ENCODE measurements around the gene GPSM1. TPM values are rescaled to one million over a fixed set of nuclear protein-coding genes. Genes with fewer than 3 reads are reported as not detected.
"Not testable (repeated sequence)": the region's sequence is repeated elsewhere in the genome, so short reads cannot be mapped to it uniquely, and the experiment has no call there.

The GPSM1 gene
- total RNA-seq, 1 donor from 2014 or later: 1.9 TPM

DNA sequence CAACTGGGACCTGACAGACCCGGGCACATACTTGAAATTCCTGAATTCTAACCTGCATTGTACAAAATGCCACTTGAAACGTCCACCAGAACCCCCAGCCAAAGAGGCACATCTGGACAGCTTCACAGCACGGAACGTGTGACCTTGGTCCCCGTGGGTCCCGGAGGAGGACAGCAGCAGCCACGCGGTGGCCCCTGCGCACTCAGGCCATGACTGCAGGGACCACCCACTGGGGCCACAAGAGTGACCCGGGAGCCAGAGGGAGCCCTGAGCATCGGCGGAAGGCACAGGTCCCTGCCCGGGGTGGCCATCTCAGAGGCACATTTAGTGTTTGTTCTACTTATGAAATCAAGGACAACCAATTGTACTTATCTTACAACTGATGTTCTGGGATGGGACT lies 74.7 kb downstream of the GPSM1 start:
- H3K36me3 Mint-ChIP-seq (ENCODE audit: low read depth): peaks cover 49% of the 10 kb centered on the region
- intact Hi-C loops (cut with micrococcal nuclease): loop anchor here (5.0 to 10.0 kb wide), 2 partner anchors 157 to 285 kb away; partner anchors contain the start of genes QSOX2 and TMEM250
- TF ChIP-seq, protein P1, sequence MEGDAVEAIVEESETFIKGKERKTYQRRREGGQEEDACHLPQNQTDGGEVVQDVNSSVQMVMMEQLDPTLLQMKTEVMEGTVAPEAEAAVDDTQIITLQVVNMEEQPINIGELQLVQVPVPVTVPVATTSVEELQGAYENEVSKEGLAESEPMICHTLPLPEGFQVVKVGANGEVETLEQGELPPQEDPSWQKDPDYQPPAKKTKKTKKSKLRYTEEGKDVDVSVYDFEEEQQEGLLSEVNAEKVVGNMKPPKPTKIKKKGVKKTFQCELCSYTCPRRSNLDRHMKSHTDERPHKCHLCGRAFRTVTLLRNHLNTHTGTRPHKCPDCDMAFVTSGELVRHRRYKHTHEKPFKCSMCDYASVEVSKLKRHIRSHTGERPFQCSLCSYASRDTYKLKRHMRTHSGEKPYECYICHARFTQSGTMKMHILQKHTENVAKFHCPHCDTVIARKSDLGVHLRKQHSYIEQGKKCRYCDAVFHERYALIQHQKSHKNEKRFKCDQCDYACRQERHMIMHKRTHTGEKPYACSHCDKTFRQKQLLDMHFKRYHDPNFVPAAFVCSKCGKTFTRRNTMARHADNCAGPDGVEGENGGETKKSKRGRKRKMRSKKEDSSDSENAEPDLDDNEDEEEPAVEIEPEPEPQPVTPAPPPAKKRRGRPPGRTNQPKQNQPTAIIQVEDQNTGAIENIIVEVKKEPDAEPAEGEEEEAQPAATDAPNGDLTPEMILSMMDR (IDR thresholded peaks at IDR 0.05): no peak
- peak overlapping the region; percentile 56 for H3K27ac Mint-ChIP-seq
- CTCF ChIA-PET: interaction anchor here (1.5 kb wide), 3 partner anchors 10 to 39 kb away, joined by 3 to 8 read pairs (median 4); partner anchors contain the start of gene DNLZ
- DNase-seq: no peak
- POLR2A ChIA-PET: interaction anchor here (1.7 to 2.8 kb wide), 2 partner anchors 8 to 39 kb away, joined by 10 to 14 read pairs; partner anchors contain the start of gene DNLZ
- ATAC-seq (ENCODE audit: low read depth): no peak
- H3K4me1 Mint-ChIP-seq: peaks cover 54% of the 10 kb centered on the region
- no peaks in the 10 kb centered on the region for H3K27me3 Mint-ChIP-seq
- H3K4me3 Mint-ChIP-seq: no peak overlapping the region
- no peaks in the 10 kb centered on the region for H3K9me3 Mint-ChIP-seq

DNA sequence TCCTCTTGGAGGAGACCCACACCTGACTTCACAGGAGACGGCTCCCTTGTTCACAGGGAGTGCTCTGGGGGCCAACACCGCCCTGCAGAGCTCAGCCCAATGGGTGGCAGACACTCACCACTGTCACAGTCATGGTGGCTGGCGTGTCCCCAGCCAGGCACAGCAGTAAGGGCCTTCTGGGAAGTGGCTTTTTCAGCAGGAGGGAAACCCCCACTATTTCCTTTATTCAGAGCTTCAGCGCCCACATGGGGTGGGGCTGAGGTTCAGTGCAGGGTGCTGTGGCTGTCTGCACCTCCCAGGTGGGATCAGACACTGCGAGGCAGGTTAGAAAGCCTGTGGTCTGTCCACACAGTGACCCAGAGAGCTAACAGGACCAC lies 76.2 kb downstream of the GPSM1 start:
- DNase-seq (peak; percentile 37), ATAC-seq (ENCODE audit: low read depth) (peak; percentile 73)
- peaks cover 59% of the 10 kb centered on the region for H3K4me1 Mint-ChIP-seq
- H3K4me3 Mint-ChIP-seq: peak overlapping the region; percentile 35
- intact Hi-C loops (cut with micrococcal nuclease): loop anchor here (5.0 to 10.0 kb wide), 2 partner anchors 159 to 286 kb away; partner anchors contain the start of genes QSOX2 and TMEM250
- ChIA-PET CTCF (no interaction called here), POLR2A (interaction anchor here (1.0 to 2.0 kb wide), 5 partner anchors 10 to 837 kb away, joined by 3 to 9 read pairs (median 4); partner anchors contain the start of gene DNLZ)
- H3K27ac Mint-ChIP-seq: peak overlapping the region; percentile 85
- peaks cover 48% of the 10 kb centered on the region for H3K36me3 Mint-ChIP-seq (ENCODE audit: low read depth)
- no peaks in the 10 kb centered on the region for H3K27me3 Mint-ChIP-seq
- TF ChIP-seq, protein P1 (IDR thresholded peaks at IDR 0.05): no peak
- H3K9me3 Mint-ChIP-seq: no peaks in the 10 kb centered on the region

DNA sequence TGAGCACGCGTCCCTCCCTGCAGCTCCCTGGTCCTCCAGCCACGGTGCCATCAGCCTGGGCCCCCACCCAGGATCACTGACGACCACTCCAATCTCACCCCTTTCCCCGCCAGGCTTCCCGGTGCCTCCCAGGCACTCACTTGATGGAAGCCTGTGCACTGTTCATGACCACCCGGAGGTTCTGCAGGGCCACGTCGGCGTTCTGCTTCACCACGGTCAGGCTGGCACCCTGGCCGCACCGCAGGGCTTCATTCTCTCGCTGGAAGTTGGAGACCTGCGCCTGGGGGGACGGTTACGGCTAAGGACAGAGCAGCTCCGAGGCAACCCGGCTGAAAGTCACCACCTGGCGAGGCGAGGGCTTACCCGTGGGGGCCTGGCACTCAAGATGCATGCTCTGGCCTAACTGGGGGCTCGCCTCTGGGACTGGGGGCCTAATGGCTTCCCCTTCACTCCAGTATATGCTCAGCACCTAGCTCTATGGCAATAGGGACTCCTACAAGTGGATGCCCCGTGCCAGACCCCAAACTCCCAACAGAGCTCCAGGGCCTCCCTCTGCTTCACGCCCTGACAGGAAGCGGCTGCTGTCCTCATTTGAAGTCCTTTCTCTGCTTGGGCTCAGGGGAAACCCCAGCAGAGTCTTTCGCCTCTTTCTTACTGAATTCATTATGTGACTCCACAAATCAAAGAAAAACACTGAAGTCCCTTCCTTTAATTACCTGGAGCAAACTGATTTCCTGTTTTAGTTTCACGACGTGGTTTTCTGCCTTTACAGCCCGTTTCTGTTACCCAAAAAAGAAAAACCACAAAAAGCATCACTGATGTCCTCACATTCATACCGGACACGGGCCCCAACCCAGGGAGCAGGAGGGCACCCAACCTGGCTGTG lies 76.8 kb downstream of the GPSM1 start:
- peaks cover 59% of the 10 kb centered on the region for H3K4me1 Mint-ChIP-seq
- peak overlapping the region; percentile 52 for H3K4me3 Mint-ChIP-seq
- TF ChIP-seq, protein P1 (IDR thresholded peaks at IDR 0.05): no peak
- ChIA-PET CTCF (no interaction called here), POLR2A (interaction anchor here (0.5 to 2.0 kb wide), 7 partner anchors 9 to 836 kb away, joined by 3 to 9 read pairs (median 4); partner anchors contain the start of gene DNLZ)
- no peaks in the 10 kb centered on the region for H3K27me3 Mint-ChIP-seq
- peaks cover 50% of the 10 kb centered on the region for H3K36me3 Mint-ChIP-seq (ENCODE audit: low read depth)
- intact Hi-C loops (cut with micrococcal nuclease): loop anchor here (5.0 to 10.0 kb wide), 2 partner anchors 159 to 287 kb away; partner anchors contain the start of genes QSOX2 and TMEM250
- DNase-seq (no peak), ATAC-seq (ENCODE audit: low read depth) (peak; percentile 18)
- H3K9me3 Mint-ChIP-seq: no peaks in the 10 kb centered on the region
- peak overlapping the region; percentile 85 for H3K27ac Mint-ChIP-seq

DNA sequence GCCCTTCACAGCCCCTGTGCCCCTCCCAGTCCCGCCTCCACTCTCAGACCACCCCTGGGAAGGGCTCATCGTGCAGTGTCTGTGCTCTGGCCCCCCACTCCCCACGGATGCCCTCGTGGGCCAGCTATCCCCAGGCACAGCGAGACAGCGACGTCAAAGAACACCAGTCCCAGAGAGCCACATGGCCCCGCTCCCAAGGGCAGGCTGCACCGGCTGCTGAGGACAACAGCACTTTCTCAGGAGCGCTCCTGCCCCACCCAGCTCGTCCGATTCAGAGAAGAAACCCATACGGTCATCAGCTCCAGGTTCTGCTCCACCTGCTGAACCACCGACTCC lies 77.4 kb downstream of the GPSM1 start:
- DNase-seq (no peak), ATAC-seq (ENCODE audit: low read depth) (no peak)
- H3K27me3 Mint-ChIP-seq: no peaks in the 10 kb centered on the region
- H3K27ac Mint-ChIP-seq: peak overlapping the region; percentile 85
- TF ChIP-seq, protein P1 (IDR thresholded peaks at IDR 0.05): no peak
- ChIA-PET CTCF (no interaction called here), POLR2A (interaction anchor here (0.5 to 2.0 kb wide), 6 partner anchors 34 to 836 kb away, joined by 3 to 9 read pairs (median 5); partner anchors contain the start of gene DNLZ)
- peaks cover 49% of the 10 kb centered on the region for H3K36me3 Mint-ChIP-seq (ENCODE audit: low read depth)
- no peaks in the 10 kb centered on the region for H3K9me3 Mint-ChIP-seq
- peak overlapping the region; percentile 52 for H3K4me3 Mint-ChIP-seq
- peaks cover 63% of the 10 kb centered on the region for H3K4me1 Mint-ChIP-seq
- intact Hi-C loops (cut with micrococcal nuclease): loop anchor here (5.0 to 10.0 kb wide), 2 partner anchors 160 to 287 kb away; partner anchors contain the start of genes QSOX2 and TMEM250

DNA sequence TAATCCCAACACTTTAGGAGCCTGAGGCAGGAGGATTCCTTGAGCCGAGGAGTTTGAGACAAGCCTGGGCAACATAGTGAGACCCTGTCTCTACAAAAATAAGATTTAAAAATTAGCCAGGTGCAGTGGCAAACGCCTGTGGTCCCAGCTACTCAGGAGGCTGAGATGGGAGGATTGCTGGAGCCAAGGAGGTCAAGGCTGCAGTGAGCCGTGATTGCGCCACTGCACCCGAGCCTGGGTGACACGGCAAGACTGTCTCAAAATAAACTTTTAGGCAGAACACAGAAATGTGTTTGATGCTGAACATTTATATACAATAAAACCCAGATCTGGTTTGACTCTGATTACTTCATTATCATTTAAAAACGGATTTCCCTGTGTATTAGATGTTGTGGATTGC lies 78.1 kb downstream of the GPSM1 start:
- peak overlapping the region; percentile 85 for H3K27ac Mint-ChIP-seq
- ATAC-seq (ENCODE audit: low read depth): no peak
- intact Hi-C loops (cut with micrococcal nuclease): loop anchor here (10.0 kb wide), 1 partner anchor 161 kb away; the partner anchor contains the start of gene QSOX2

DNA sequence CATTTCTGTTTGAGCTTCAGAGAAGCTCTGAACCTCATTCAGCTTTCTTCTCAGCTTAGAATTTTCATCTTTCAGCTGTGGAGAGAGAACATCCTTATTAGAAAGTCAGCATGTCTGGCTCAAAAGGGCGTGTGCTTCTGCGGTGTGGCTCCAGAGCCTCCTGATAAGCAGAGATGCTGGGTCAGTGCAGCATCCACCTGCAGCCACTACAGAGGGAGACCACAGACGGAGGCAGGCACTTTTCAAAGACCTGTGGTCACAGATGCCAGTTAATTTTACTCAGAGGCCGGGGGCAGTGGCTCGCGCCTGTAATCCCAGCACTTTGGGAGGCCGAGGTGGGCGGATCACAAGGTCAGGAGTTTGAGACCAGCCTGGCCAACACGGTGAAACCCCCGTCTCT lies 78.6 kb downstream of the GPSM1 start:
- H3K9me3 Mint-ChIP-seq; DNase-seq; H3K4me3 Mint-ChIP-seq; ATAC-seq (ENCODE audit: low read depth); H3K27me3 Mint-ChIP-seq; CTCF ChIA-PET; POLR2A ChIA-PET: not testable (repeated sequence)
- Mint-ChIP-seq H3K4me1 (peaks cover 60% of the 10 kb centered on the region), H3K36me3 (ENCODE audit: low read depth) (peaks cover 49% of the 10 kb centered on the region), H3K27ac (peak overlapping the region; percentile 24)
- intact Hi-C loops (cut with micrococcal nuclease): loop anchor here (10.0 kb wide), 1 partner anchor 161 kb away; the partner anchor contains the start of gene QSOX2

More for the DNA sequence above, 78.1 kb downstream of the GPSM1 start:
- no peak for DNase-seq
- ChIA-PET CTCF (no interaction called here), POLR2A (interaction anchor here (0.5 kb wide), 1 partner anchor 55 kb away, joined by 5 read pairs; no protein-coding TSS in a partner anchor)
- no peaks in the 10 kb centered on the region for H3K9me3 Mint-ChIP-seq
- peaks cover 49% of the 10 kb centered on the region for H3K36me3 Mint-ChIP-seq (ENCODE audit: low read depth)
- H3K27me3 Mint-ChIP-seq: no peaks in the 10 kb centered on the region
- H3K4me1 Mint-ChIP-seq: peaks cover 64% of the 10 kb centered on the region
- TF ChIP-seq, protein P1 (IDR thresholded peaks at IDR 0.05): no peak
- H3K4me3 Mint-ChIP-seq: no peak overlapping the region

DNA sequence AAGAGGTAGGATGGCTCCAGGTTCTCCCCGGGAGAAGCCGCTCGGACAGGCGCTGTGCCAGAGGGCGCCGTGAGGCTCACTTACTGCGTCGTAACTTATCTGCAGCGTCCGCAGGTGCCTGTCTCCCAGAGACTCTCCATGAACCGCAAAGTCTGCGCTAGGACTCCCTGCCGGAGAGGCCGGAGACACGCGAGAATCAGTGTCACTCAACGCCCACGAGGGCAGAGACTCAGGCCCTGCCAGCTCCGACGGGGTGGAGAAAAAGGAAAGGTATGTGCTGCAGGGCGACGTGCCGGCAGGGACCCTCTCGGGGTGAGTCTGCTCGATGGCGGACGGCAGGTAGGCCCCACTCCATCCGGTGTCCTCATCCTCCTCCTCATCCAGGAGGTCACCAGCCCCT lies 79.7 kb downstream of the GPSM1 start:
- DNase-seq; H3K27ac Mint-ChIP-seq; POLR2A ChIA-PET; H3K4me3 Mint-ChIP-seq; H3K9me3 Mint-ChIP-seq; CTCF ChIA-PET; H3K27me3 Mint-ChIP-seq; ATAC-seq (ENCODE audit: low read depth): not testable (repeated sequence)
- H3K36me3 Mint-ChIP-seq (ENCODE audit: low read depth): peaks cover 47% of the 10 kb centered on the region
- intact Hi-C loops (cut with micrococcal nuclease): loop anchor here (10.0 kb wide), 1 partner anchor 162 kb away; the partner anchor contains the start of gene QSOX2
- peaks cover 66% of the 10 kb centered on the region for H3K4me1 Mint-ChIP-seq
